HL-60/S4 treated with phorbol 12-myristate 13-acetate at 8.2 ng/mL for 4 days and 3 days (cell line): ENCODE results near the gene UCN2.
"Not testable (repeated sequence)": the region's sequence is repeated elsewhere in the genome, so short reads cannot be mapped to it uniquely, and the experiment has no call there.

Experiments used
- in situ Hi-C: fragments of 300-500 bp; cut with MboI; formaldehyde crosslinking; loops from 2 replicates; pipeline ENCODE4 v1.15.0; 2022; ENCODE audit warnings: low sequenced_read_pairs

UCN2 gene

DNA sequence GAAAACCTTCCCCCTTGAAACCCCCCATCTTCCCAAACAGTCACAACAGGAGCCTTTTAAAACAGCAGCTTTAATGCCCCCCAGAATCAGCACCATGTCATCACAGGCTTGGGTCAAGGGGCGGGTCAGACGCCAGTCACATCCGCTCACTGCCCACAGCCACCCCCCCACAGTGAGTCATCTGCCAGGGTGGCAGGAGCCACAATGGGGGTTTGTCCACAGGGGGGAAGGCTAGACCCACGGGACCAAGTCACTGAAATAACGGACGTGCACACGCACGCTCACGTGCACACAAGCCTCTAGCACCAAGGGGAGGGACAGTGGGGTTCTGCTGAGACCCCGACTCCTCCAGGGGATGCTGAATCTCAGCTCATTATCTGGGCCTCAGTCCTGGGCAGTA is 441 bp upstream of the UCN2 start:
- in situ Hi-C loops, result no loop called here

DNA sequence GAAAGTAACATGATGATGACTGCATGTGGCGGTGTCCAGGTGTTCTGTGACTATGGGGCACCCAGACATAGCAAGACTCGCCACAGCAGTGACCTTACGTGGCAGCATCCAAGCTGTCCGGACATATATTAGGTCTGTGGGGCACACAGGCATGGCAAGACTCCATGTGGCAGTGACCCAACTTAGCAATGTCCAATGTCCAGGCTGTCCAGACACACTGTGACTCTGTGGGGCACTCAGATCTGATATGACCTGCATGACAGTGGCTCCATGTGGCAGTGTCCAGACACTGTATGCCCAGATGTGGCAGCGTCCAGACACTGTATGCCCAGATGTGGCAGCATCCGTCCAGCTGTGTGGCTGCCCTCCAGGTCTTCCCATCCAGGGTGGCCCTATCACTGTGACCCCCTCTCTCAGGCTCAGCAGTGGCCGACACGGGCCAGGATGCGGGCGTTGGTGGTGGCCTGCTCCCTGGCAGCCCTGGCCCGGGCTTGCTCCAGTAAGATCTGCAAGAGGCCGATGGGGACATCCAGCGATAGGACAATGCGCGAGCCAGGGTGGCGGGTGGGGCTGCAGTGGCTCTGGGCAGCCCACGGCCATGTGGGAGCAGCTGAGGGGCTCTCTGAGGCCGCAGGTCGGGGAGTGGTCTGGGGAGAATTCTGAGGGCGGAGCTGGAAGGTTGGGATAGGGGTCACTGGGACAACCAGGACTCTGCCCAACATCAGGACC is 1.1 kb downstream of the UCN2 start:
- in situ Hi-C loops, result no loop called here

DNA sequence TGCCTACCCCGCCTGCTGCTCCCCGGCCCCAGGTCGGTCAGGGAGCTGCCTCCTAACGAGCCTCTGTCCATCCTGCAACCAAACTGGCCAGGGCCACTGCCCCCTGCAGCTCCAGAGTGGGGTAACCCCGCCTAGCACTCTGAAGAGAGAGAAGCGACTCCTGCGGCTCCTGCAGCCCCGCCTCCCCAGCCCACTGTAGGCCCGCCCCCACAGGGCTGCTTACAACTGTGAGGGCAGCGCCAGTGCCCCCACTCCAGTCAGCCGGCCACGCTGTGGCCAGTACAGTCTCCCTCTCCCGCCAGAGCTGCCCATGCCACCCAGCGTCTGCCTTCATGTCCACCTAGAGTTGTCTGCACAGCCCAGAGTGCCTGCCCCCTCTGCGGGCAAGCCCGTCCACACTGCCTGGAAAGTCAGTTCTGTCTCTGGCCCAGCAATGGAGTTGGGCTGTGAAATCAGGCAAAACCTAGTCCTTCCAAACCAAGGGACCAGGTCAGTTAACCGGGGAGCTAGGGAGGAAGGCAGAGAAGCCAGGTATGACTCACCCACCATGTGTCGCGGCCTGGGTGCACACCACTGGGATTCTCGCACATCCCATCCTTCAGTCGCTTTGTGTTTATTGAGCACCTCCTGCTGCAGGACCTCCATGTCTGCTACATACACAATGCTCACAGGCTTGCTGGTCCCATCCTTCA is 2.4 kb downstream of the UCN2 start:
- in situ Hi-C loops, result no loop called here

DNA sequence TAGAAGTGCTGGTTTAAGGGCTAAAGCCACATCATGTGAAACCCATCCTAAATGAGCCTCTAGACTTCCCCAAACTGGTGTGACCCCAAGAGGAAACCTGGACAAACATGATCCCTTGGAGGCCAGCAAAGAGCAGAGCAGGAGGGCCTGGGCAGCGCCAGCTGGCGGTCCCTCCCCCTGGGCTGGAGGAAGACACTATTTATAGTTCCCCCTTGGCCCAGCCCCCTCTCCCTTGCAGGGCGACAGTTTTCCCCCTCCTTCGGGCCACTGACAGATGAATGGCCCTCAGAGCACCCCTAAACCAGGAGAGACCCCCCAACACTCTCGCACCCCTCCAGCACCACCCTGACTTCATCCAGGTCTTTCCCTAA is 2.9 kb downstream of the UCN2 start:
- in situ Hi-C loops, result no loop called here

DNA sequence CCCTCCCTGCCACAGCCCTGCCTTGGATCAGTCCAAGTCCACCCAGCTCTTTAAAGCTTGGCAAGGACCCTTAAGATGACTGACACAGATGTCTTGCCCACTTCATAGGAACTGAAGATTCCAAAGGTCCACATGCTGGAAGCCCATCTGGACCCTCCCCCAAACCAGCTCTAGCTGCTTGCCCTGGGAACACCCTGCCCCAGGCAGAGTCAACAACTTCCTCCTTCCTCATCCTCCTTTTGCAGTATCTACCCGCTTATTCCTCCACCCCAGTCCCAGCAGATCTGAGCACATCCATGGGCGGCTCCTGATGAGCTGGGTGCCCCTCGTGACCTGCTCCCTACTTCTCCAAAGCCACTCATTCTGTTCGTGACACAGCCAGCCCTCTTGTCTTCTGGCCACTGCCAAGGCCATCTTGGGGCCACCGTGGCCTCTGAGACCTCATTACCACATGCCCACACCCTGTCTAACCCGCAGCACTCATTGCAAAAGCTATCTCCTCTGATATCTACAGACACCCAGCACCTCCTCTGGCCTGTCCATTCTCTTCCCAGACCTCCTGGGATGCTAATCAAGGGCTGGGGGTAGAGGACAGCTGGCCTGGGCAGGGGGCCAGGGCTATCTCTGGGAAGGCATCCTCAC is 5.0 kb downstream of the UCN2 start:
- in situ Hi-C loops, result no loop called here

DNA sequence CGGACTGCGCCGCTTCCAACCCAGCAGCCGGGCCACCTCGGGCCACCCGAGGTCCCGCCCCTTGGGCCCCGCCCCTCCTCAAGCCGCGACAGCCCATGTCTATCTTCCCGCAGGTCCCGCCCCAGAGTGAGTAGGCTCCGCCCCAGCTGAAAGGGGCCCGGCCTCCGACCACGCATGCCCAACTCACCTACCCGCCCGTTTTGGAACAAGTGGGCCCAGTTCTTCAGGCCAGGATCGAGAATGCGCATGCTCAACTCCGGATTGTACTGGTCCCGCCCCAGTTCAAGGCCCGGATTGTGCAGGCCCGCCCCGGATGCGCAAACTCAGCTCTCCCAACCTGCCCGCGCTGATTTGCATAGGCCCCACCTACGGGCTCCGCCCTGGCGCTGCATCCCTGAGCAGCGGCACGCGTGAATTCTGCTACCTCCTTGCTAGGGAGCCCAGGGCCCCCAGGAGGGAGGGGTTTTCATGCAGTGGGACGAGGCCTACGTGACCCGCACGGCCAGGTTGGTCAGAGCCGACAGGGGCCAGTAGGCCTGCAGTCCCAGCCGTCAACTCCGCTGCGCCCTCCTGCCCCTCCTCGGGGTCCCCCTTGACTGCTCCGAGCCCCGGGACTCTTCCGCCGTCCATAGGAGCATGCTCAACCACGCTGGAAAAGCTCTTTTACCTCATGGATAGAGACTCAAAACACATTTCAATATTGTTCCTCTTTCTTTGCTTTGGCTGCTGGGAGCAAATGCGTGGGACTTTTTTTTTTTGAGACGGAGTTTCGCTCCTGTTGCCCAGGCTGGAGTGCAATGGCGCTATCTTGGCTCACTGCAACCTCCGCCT is 6.6 kb downstream of the UCN2 start, which contains the start of gene PFKFB4:
TSS of gene PFKFB4 (minus strand) at position 8 of the 831 bp plus-strand sequence. CDS start 26 bp downstream, outside the sequence.
- in situ Hi-C loops, result no loop called here

DNA sequence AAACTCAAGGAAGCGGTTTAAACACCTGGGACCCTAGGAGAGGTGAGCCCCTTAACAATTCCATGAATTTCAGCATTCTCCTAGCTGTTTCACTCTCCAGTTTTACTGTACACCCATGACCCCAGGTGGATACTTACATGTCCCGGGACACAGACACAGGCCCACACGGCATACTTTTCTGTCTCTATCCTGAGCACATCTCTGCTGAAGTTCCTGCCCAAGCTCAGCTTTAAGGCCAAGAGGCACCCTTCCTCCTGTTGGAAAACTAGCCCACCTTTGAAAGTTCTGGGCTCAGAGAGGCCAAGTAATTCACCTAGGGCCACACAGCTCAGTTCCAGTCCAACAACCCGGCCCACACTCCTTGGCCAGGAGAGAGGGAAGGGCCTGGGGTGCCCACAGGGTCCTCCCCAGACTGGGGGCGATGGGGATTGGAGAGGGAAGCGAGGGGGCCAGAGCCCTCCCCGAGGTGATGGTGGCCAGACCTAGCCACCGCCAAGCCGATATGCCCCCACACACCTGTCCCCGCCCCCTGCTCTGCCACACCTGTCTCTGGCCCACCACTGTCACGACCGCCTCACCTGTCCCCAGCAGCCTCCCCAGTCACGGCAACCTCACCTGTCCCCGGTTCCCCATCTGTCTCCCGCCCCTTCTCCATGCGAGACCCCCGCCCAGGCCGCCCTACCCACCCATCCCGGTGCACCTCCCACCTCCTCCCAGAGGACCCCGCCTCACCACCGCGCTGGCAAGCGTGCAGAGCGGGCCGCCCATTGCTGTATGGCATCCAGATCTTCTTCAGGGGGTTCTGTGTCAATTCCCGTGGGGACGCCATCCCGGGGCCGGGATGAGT is 7.4 kb downstream of the UCN2 start:
- in situ Hi-C loops, result no loop called here

DNA sequence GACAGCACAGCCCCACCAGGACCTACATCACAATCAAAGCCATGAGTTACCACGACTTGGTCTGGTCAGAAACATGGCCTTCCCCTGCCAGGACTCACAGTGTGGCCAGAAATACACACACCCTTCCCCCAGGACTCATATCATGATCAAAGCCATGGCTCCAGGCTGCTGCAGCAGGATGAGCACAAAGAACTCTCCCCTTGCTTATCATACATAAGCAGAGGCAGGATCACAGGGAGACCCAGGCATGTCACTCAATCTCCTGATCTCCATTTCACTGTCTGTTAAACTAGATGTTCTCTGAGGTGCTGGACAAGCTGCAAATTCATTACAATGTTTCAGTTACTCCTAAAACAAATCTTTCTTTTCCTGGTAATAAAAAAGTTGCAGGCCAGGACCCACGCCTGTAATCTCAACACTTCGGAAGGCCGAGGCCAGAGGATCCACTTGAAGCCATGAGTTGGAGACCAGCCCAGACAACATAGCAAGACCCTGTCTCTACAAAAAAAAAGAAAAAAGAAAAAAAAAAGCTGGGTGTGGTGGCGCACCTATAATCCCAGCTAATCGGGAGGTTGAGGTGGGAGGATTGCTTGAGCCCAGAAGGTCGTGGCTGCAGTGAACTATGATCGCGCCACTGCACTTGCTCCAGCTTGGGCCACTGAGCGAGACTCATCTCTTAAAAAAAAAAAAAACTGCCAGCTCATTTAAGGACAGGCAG is 8.2 kb downstream of the UCN2 start:
- in situ Hi-C loops, result no loop called here

DNA sequence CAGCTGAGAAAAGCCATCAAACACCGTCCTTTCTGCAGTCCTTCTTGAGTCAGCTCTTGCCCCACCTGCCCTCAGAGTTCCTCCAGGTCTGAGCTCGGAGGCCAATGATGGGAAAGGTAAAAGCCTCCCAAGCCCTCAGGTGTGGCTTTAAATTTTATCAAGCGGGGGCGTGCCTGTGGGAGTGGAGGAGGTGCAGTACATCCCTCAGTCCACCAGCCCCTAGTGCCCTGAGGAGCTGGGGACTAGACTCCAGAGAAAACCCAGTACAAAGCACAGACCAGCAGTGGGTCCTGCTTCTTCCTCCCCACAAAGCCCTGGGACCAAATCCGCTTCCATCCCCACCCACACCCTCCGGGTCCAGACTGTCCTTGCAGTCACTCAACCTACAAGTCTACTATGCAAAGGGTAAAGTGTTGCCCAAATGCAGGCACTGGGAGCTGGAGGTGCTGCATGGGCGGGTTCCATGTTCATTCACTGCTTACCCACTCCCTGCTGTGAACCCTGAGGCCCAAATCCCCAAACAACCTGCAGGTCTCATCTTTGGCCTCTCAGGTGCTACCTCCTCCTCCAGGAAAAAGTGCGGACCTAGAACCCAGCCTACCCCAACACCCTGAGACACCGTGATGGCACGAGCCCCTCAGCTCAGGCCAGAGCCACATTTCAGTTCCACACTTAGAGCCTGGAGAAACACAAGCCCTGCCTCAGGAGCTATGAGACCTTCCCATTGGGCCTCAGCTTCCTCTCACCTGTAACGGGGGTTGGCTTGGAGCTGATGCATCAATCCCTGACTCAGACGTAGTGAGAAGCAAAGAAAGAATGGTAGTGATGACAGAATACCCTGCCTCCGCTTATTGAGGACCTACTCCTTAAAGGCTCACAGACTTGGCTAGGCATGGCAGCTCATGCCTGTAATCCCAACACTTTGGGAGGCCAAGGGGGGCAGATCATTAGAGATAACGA is 9.4 kb downstream of the UCN2 start:
- in situ Hi-C loops, result no loop called here

DNA sequence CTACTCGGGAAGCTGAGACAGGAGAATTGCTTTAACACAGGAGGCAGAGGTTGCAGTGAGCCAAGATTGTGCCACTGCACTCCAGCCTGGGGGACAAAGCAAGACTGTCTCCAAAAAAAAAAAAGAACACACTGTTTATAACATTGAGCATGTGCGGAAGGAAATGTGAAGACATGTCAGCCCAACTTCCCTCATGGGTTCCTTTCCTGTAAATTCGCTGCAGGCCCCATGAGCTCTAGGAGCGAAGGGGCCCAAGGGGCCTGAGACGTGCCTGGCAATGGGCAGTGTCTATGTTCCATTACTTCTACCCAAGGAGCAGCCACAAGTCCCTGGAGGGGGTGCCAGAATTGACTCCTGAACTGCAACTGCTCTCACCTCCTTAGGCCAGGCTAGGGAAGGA is 10.2 kb downstream of the UCN2 start:
- in situ Hi-C loops, result no loop called here

DNA sequence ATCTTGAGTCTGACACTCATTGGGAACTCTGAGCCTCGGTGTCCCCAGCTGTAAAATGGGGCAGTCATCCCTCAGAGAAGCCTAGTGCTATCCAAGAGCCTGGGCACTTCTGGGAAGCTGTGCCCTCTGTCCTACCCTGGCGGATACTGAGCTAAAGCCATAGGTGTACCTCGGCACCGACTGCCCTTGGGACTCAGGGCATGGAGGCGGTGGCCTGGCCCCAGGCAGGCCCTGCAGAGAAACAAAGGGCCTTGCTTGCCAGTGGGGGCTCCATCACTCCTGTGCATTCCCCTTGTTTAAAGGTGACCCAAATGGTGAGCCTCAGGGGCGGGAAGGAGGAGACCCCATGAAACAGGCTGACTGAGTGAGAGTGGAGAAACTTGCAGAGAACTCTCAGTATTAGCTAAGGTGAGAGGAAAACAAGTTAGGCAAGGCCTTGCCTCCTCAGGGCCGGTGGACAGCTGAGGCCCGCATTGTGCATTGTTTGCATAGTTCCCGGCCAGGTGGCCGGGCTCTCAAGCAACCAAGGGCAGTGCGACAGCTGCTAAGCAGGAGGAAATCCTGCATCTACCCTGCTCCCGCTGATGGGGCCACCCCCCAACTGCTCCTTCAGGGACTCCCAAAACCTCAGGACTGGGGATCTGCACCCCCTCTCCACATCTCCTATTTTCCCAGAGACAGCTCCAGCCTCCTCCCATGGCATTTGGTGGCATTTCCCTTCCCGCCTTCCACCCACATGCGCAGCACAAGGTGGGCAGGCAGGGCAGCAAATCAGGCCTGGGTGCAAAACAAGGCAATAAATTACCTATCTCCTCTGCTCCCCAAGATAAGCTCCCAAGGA is 11.2 kb downstream of the UCN2 start:
- in situ Hi-C loops, result no loop called here

DNA sequence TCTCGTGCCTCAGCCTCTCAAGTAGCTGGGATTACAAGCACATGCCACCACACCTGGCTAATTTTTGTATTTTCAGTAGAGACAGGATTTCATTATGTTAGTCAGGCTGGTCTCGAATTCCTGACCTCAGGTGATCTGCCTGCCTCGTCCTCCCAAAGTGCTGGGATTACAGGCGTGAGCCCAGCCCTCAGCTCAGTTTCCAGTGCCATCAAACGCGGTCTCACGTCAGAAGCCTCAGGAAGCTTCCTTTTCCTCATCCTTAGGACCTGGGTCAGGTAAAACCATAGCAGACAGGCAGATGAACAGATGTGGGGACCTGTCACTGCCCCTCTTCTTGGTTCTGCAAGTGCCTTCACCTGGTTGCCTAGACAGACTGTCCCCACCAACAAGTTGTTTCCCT is 11.9 kb downstream of the UCN2 start:
- in situ Hi-C loops, result not testable (repeated sequence)

DNA sequence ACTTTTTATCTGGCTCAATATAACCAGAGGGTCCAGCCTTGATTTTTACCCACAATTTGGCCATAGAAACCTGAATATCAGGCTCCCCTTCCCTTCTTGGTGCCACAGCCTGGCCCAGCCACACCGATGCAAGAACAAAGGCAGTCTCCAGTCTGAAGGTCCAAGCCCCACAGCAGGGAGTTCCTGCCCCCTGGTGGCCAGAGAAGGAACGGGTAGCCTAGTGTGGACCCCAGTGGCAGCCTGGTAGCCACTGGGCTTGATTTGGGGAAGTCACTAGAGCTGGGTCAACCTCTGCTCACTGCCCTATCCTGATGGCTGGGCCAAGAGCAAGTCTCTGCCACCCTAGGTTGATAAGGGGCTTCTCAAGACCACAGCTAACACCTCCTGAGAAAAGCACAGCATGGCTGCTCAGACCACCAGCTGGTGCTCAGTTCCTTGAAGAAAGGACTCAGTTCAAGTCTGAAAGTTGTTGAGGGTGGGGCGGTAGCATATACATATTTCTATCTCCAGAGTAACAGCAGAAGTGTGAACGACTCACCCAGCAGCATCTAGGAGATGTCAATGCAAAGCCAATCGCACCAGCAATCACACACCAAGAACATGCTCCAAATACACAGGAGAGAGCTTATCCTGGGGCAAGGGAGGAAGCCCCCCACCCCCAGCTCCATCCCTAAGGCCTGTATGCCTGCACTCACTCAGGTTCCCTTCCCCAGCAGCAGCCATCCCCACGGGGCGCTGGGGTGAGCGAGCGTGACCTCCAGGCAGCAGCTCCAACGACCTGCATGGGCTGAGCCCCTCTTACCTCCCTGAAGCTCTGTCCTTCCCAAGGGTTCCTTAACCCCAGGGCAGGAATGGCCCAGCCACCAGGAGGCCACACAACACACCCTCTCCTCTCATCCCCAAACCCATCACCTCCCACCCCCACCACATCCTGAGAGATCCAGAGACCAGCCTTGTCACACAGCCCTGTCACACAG is 14.6 kb downstream of the UCN2 start:
- in situ Hi-C loops, result no loop called here

DNA sequence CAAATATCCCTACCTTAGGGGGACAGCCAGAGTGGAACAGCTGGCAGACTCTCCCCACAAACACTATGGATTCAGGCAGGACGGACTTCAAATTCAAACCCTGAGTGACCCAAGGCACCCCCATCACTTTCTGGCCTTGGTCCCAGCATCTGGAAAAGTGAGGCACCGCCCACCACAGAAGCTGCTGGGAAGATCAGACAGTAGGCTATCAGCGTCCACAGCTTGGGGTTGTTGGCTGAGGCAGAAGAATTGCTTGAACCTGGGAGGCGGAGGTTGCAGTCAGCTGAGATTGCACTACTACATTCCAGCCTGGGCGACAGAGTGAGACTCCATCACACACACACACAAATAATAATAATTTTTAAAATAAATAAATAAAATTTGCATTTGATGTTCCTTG is 15.5 kb downstream of the UCN2 start:
- in situ Hi-C loops, result no loop called here

DNA sequence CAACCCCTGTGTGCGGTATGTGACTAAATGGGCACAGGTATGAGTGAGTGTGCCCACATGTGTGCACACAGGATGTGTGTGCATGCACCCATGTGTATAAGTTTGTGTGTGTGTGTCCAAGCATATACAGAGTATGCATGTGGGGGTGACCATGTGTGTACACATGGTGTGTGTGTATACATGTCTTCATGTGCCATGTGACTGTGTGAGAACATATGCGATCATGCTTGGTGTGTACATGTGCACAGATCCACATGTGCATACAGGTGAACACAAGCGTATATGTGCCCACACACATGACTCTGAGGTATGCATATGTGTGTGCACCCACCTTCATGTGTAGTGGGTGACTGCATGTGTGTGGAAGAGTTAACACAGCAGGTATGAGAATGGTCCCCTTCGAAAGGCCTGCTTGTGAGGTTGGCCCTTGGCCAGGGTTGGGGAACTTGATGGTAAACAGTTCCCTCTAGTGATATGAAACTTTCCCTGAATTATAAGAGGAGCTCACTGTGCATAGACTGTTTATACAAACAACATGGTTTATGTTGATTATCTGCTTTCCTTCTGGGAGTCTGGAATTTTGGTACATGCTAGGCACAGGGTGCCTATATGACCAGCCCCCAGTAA is 17.3 kb downstream of the UCN2 start:
- in situ Hi-C loops, result no loop called here

DNA sequence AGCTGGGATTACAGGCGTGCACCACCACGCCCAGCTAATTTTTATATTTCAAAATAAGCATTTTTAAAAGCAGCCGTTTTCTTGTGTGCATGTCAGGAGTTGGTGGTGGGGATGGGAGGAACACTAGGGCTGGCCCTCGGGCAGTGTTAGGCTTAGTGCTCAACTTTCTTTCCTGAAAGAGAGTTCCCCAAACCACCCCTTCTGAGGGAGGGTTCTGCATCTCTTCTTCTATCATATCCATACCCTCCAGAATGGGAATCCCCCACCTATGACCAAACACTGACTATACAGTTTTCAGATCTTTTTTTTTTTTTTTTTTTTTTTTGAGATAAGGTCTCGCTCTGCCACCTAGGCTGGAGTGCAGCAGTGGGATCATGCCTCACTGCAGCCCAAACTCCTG is 19.4 kb downstream of the UCN2 start:
- in situ Hi-C loops, result no loop called here
